ENCODE results near the gene FITM1.

Gene FITM1

GRCh38 chr14:24122898-24123297 is 7.6 kb upstream of the FITM1 start:
- H3K9me3 ChIP-seq, result no peaks in the 10 kb centered on the region
- H3K27me3 ChIP-seq, result no peaks in the 10 kb centered on the region
- H3K4me1 ChIP-seq, result no peaks in the 10 kb centered on the region
- H3K4me3 ChIP-seq (ENCODE audit: low read depth, low read length), result no peak overlapping the region
- TF ChIP-seq CTCF (IDR thresholded peaks at IDR 0.05; ENCODE audit: low read depth, low read length), result no peak
- H3K36me3 ChIP-seq, result peaks cover 14% of the 10 kb centered on the region
- DNase-seq, result no peak

- Histone ChIP-seq H3K4me3 (ENCODE audit: low read depth, low read length) (no peak overlapping the region), H3K4me1 (no peaks in the 10 kb centered on the region), H3K36me3 (peaks cover 14% of the 10 kb centered on the region), H3K9me3 (no peaks in the 10 kb centered on the region), H3K27me3 (no peaks in the 10 kb centered on the region)
- no peak for DNase-seq
- no peak for TF ChIP-seq CTCF (IDR thresholded peaks at IDR 0.05; ENCODE audit: low read depth, low read length)
Measured at GRCh38 chr14:24123424-24124417, 6.7 kb upstream of the FITM1 start.

DNA sequence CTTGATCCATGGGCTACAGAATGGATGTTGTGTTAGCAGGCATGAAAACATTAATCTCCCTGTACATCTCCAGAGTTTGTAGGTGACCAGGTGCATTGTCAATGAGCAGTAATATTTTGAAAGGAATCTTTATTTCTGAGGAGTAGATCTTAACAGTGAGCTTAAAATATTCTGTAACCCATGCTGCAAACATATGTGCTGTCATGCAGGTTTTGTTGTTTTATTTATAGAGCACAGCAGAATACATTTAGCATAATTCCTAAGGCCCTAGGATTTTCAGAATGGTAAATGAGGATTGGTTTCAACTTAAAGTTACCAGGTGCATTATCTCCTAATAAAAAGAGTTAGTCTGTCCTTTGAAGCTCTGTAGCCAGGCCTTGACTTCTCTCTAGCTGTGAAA is 3.5 kb upstream of the FITM1 start:
- no peaks in the 10 kb centered on the region for H3K27me3 ChIP-seq
- H3K9me3 ChIP-seq, result no peaks in the 10 kb centered on the region
- TF ChIP-seq CTCF (IDR thresholded peaks at IDR 0.05; ENCODE audit: low read depth, low read length), result no peak
- no peaks in the 10 kb centered on the region for H3K36me3 ChIP-seq
- no peaks in the 10 kb centered on the region for H3K4me1 ChIP-seq
- no peak overlapping the region for H3K4me3 ChIP-seq (ENCODE audit: low read depth, low read length)
- no peak for DNase-seq

DNA sequence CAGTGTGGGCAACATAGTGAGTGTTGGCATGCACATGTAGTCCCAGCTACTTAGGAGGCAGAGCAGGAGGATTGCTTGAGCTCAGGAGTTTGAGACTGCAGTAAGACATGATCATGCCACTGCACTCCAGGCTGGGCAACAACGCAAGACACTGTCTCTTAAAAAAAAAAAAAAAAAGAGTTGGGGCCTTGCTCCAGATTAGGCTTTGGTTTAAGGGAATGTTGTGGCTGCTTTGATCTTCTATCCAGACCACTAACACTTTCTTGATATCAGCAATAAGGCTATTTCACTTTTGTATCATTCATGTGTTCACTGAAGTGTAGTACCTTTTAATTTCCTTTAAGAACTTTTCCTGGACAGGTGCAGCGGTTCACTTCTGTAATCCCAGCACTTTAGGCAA is 2.8 kb upstream of the FITM1 start:
- H3K4me3 ChIP-seq (ENCODE audit: low read depth, low read length), result no peak overlapping the region
- TF ChIP-seq CTCF (IDR thresholded peaks at IDR 0.05; ENCODE audit: low read depth, low read length), result no peak
- H3K27me3 ChIP-seq, result no peaks in the 10 kb centered on the region
- no peak for DNase-seq
- no peaks in the 10 kb centered on the region for H3K9me3 ChIP-seq
- H3K4me1 ChIP-seq, result no peaks in the 10 kb centered on the region
- H3K36me3 ChIP-seq, result no peaks in the 10 kb centered on the region

- H3K4me3 ChIP-seq (ENCODE audit: low read depth, low read length), result no peak overlapping the region
- no peak for TF ChIP-seq CTCF (IDR thresholded peaks at IDR 0.05; ENCODE audit: low read depth, low read length)
- no peaks in the 10 kb centered on the region for H3K27me3 ChIP-seq
- H3K4me1 ChIP-seq, result no peaks in the 10 kb centered on the region
- DNase-seq, result no peak
- H3K9me3 ChIP-seq, result no peaks in the 10 kb centered on the region
- H3K36me3 ChIP-seq, result no peaks in the 10 kb centered on the region
Measured at GRCh38 chr14:24129410-24129998, 955 bp upstream of the FITM1 start.

Data from BE2C (cell line).